Mesendoderm (in vitro differentiated cells): Measurements from ENCODE around the gene RSPRY1.

Experiments
- DNase-seq: peaks from one replicate; pipeline ENCODE4 v3.0.0; 2013
- H2AK5ac ChIP-seq: 2 replicates; pipeline ENCODE4 v1.6.1; 2013; ENCODE audit warnings: low read length, inconsistent platforms
- H2BK120ac ChIP-seq: 2 replicates; pipeline ENCODE4 v1.6.1; 2013; ENCODE audit warnings: low read depth, mild to moderate bottlenecking, low read length, moderate library complexity, mixed read lengths
- H2BK15ac ChIP-seq: replicated peaks from 2 replicates; pipeline ENCODE4 v1.6.1; 2013; ENCODE audit warnings: low read depth, mild to moderate bottlenecking, moderate library complexity
- H2BK5ac ChIP-seq: 2 replicates; pipeline ENCODE4 v1.6.1; 2013; ENCODE audit warnings: low read length, inconsistent platforms
- H3K18ac ChIP-seq: 2 replicates; pipeline ENCODE4 v1.6.1; 2013; ENCODE audit warnings: mild to moderate bottlenecking, low read length, mixed read lengths
- H3K23ac ChIP-seq: one replicate; pipeline ENCODE4 v1.6.1; 2013; ENCODE audit warnings: low read length
- H3K27ac ChIP-seq: 2 replicates; pipeline ENCODE4 v1.5.1; 2013; ENCODE audit warnings: low read depth, mild to moderate bottlenecking, inconsistent platforms, low read length, moderate library complexity
- H3K27me3 ChIP-seq: 2 replicates; pipeline ENCODE4 v1.6.1; 2013; ENCODE audit warnings: low read length, control low read depth, mild to moderate bottlenecking, inconsistent platforms; ENCODE audit not compliant: insufficient read depth, poor library complexity
- H3K36me3 ChIP-seq: 2 replicates; pipeline ENCODE4 v1.6.1; 2013; ENCODE audit warnings: low read length, inconsistent platforms; ENCODE audit not compliant: control insufficient read depth, insufficient read depth
- H3K4ac ChIP-seq: one replicate; pipeline ENCODE4 v1.6.1; 2013; ENCODE audit warnings: low read depth, mild to moderate bottlenecking, low read length, moderate library complexity
- H3K4me1 ChIP-seq: 2 replicates; pipeline ENCODE4 v1.6.1; 2013; ENCODE audit warnings: low read depth, low read length, inconsistent platforms; ENCODE audit not compliant: control insufficient read depth
- H3K4me2 ChIP-seq: 2 replicates; pipeline ENCODE4 v1.6.1; 2013; ENCODE audit warnings: low read length
- H3K4me3 ChIP-seq: 2 replicates; pipeline ENCODE4 v1.5.1; 2013; ENCODE audit warnings: mild to moderate bottlenecking, low read length
- H3K56ac ChIP-seq: one replicate; pipeline ENCODE4 v1.6.1; 2013; ENCODE audit warnings: low read length
- H3K79me1 ChIP-seq: 2 replicates; pipeline ENCODE4 v1.6.1; 2013; ENCODE audit warnings: low read length, inconsistent platforms
- H3K79me2 ChIP-seq: 2 replicates; pipeline ENCODE4 v1.6.1; 2013; ENCODE audit warnings: mild to moderate bottlenecking, low read length; ENCODE audit not compliant: control insufficient read depth, insufficient read depth
- H3K9ac ChIP-seq: 2 replicates; pipeline ENCODE4 v1.6.1; 2013; ENCODE audit warnings: low read length, inconsistent platforms
- H4K5ac ChIP-seq: one replicate; pipeline ENCODE4 v1.6.1; 2013; ENCODE audit warnings: low read length
- H4K8ac ChIP-seq: one replicate; pipeline ENCODE4 v1.6.1; 2013; ENCODE audit warnings: low read depth, mild to moderate bottlenecking, control low read depth, low read length, moderate library complexity
- WGBS: extraction: QIAGEN DNeasy Blood & Tissue Kit; methylation state at CpG from one replicate; pipeline ENCODE4 v1.1.7; 2013; ENCODE audit warnings: low lambda C conversion rate, missing lambda C conversion rate; ENCODE audit not compliant: insufficient coverage; ENCODE audit errors: extremely low coverage; 5-methylcytosine and 5-hydroxymethylcytosine counted together

Gene RSPRY1

GRCh38 chr16:57208926-57209325 is 22.8 kb downstream of the RSPRY1 start:
- Histone ChIP-seq H4K8ac (no peak overlapping the region), H3K4ac (no peak overlapping the region), H2BK120ac (no peak overlapping the region), H3K9ac (no peak overlapping the region), H3K36me3 (peaks cover 6% of the 10 kb centered on the region), H2BK15ac (no peak overlapping the region), H3K27me3 (no peaks in the 10 kb centered on the region), H3K23ac (no peak overlapping the region), H3K18ac (no peak overlapping the region), H3K4me3 (no peak overlapping the region), H3K4me2 (no peak overlapping the region), H3K56ac (no peak overlapping the region), H3K27ac (no peak overlapping the region), H2BK5ac (no peak overlapping the region), H3K4me1 (no peaks in the 10 kb centered on the region), H3K79me1 (no peaks in the 10 kb centered on the region), H4K5ac (no peak overlapping the region), H3K79me2 (no peaks in the 10 kb centered on the region), H2AK5ac (no peak overlapping the region)
- no CpG with 5 or more reads among the region's 1 CpG for WGBS
- no peak for DNase-seq

GRCh38 chr16:57209780-57210179 is 23.7 kb downstream of the RSPRY1 start:
- no peak for DNase-seq
- Histone ChIP-seq H3K9ac (no peak overlapping the region), H4K5ac (no peak overlapping the region), H3K36me3 (peaks cover 7% of the 10 kb centered on the region), H3K18ac (no peak overlapping the region), H3K79me2 (no peaks in the 10 kb centered on the region), H3K79me1 (no peaks in the 10 kb centered on the region), H2BK120ac (no peak overlapping the region), H3K27ac (no peak overlapping the region), H3K4me1 (no peaks in the 10 kb centered on the region), H2BK15ac (no peak overlapping the region), H3K56ac (no peak overlapping the region), H2BK5ac (no peak overlapping the region), H3K27me3 (no peaks in the 10 kb centered on the region), H3K4me3 (no peak overlapping the region), H3K4ac (no peak overlapping the region), H3K23ac (no peak overlapping the region), H3K4me2 (no peak overlapping the region), H4K8ac (no peak overlapping the region), H2AK5ac (no peak overlapping the region)
- WGBS = no CpG with 5 or more reads among the region's 5 CpGs

- Histone ChIP-seq H2BK120ac (no peak overlapping the region), H4K5ac (no peak overlapping the region), H2AK5ac (no peak overlapping the region), H3K79me1 (no peaks in the 10 kb centered on the region), H3K27ac (no peak overlapping the region), H3K18ac (no peak overlapping the region), H3K4me2 (no peak overlapping the region), H3K56ac (no peak overlapping the region), H3K9ac (no peak overlapping the region), H3K4me3 (no peak overlapping the region), H3K27me3 (no peaks in the 10 kb centered on the region), H4K8ac (no peak overlapping the region), H3K36me3 (peaks cover 8% of the 10 kb centered on the region), H3K4ac (no peak overlapping the region), H3K79me2 (no peaks in the 10 kb centered on the region), H3K23ac (no peak overlapping the region), H2BK5ac (no peak overlapping the region), H3K4me1 (no peaks in the 10 kb centered on the region), H2BK15ac (no peak overlapping the region)
- DNase-seq = no peak
- WGBS = no CpG with 5 or more reads among the region's 1 CpG
Observed at GRCh38 chr16:57213462-57213861, 27.3 kb downstream of the RSPRY1 start.

GRCh38 chr16:57216968-57217367 is 30.8 kb downstream of the RSPRY1 start:
- no CpG with 5 or more reads among the region's 2 CpGs for WGBS

GRCh38 chr16:57223057-57223456 is 36.9 kb downstream of the RSPRY1 start:
- H3K79me2 ChIP-seq = no peaks in the 10 kb centered on the region
- H2BK5ac ChIP-seq = no peak overlapping the region
- H3K56ac ChIP-seq = no peak overlapping the region
- WGBS = no CpG with 5 or more reads among the region's 1 CpG
- no peak overlapping the region for H3K27ac ChIP-seq
- no peak overlapping the region for H4K8ac ChIP-seq
- H3K23ac ChIP-seq = no peak overlapping the region
- no peaks in the 10 kb centered on the region for H3K27me3 ChIP-seq
- no peaks in the 10 kb centered on the region for H3K36me3 ChIP-seq
- H4K5ac ChIP-seq = no peak overlapping the region
- H3K4me2 ChIP-seq = no peak overlapping the region
- no peak overlapping the region for H3K4me3 ChIP-seq
- H3K9ac ChIP-seq = no peak overlapping the region
- no peak overlapping the region for H2AK5ac ChIP-seq
- no peaks in the 10 kb centered on the region for H3K4me1 ChIP-seq
- no peak overlapping the region for H2BK15ac ChIP-seq
- H3K79me1 ChIP-seq = no peaks in the 10 kb centered on the region
- H3K4ac ChIP-seq = no peak overlapping the region
- DNase-seq = no peak
- H2BK120ac ChIP-seq = no peak overlapping the region
- H3K18ac ChIP-seq = no peak overlapping the region

More at GRCh38 chr16:57216968-57217367, 30.8 kb downstream of the RSPRY1 start:
- no peak overlapping the region for H2AK5ac ChIP-seq
- H3K56ac ChIP-seq = no peak overlapping the region
- H3K79me2 ChIP-seq = no peaks in the 10 kb centered on the region
- H3K4me2 ChIP-seq = no peak overlapping the region
- H3K27me3 ChIP-seq = no peaks in the 10 kb centered on the region
- no peak overlapping the region for H3K23ac ChIP-seq
- peaks cover 8% of the 10 kb centered on the region for H3K36me3 ChIP-seq
- H2BK120ac ChIP-seq = no peak overlapping the region
- no peak overlapping the region for H3K4me3 ChIP-seq
- H4K5ac ChIP-seq = no peak overlapping the region
- H3K9ac ChIP-seq = no peak overlapping the region
- H2BK5ac ChIP-seq = no peak overlapping the region
- no peaks in the 10 kb centered on the region for H3K4me1 ChIP-seq
- H3K18ac ChIP-seq = no peak overlapping the region
- no peak for DNase-seq
- no peaks in the 10 kb centered on the region for H3K79me1 ChIP-seq
- no peak overlapping the region for H3K27ac ChIP-seq
- H3K4ac ChIP-seq = no peak overlapping the region
- no peak overlapping the region for H2BK15ac ChIP-seq
- no peak overlapping the region for H4K8ac ChIP-seq

GRCh38 chr16:57224651-57225335 is 38.7 kb downstream of the RSPRY1 start:
- DNase-seq = no peak
- H4K5ac ChIP-seq = no peak overlapping the region
- H4K8ac ChIP-seq = no peak overlapping the region
- H3K9ac ChIP-seq = no peak overlapping the region
- no peaks in the 10 kb centered on the region for H3K36me3 ChIP-seq
- no peak overlapping the region for H2BK5ac ChIP-seq
- no peaks in the 10 kb centered on the region for H3K4me1 ChIP-seq
- H3K4me3 ChIP-seq = no peak overlapping the region
- no peaks in the 10 kb centered on the region for H3K79me1 ChIP-seq
- H2BK120ac ChIP-seq = no peak overlapping the region
- no peak overlapping the region for H3K4me2 ChIP-seq
- H3K79me2 ChIP-seq = no peaks in the 10 kb centered on the region
- no peak overlapping the region for H3K4ac ChIP-seq
- no peak overlapping the region for H3K27ac ChIP-seq
- no peak overlapping the region for H2BK15ac ChIP-seq
- WGBS = no CpG with 5 or more reads among the region's 6 CpGs
- H3K56ac ChIP-seq = no peak overlapping the region
- no peak overlapping the region for H3K23ac ChIP-seq
- no peak overlapping the region for H3K18ac ChIP-seq
- no peaks in the 10 kb centered on the region for H3K27me3 ChIP-seq
- H2AK5ac ChIP-seq = no peak overlapping the region
